ENCODE results near the gene FBLN5.
"Not testable (repeated sequence)": the region's sequence is repeated elsewhere in the genome, so short reads cannot be mapped to it uniquely, and the experiment has no call there.

GRCh38 chr14:91897716-91898115 is 49.8 kb downstream of the FBLN5 start:
- not testable (repeated sequence) for TF ChIP-seq CTCF (IDR thresholded peaks at IDR 0.05; ENCODE audit: low read depth, low read length, missing input control); HNF4A (conservative IDR thresholded peaks at IDR 0.05); NR2F2 (IDR thresholded peaks at IDR 0.05); EGR1 (IDR thresholded peaks at IDR 0.05; ENCODE audit: low read depth in 2 of 2); GABPA (IDR thresholded peaks at IDR 0.05 in 1 of 2, conservative IDR thresholded peaks at IDR 0.05 in 1 of 2); RXRA (IDR thresholded peaks at IDR 0.05); YY1 (IDR thresholded peaks at IDR 0.05); TAF1 (conservative IDR thresholded peaks at IDR 0.05); SP1 (IDR thresholded peaks at IDR 0.05); REST (IDR thresholded peaks at IDR 0.05); RAD21 (IDR thresholded peaks at IDR 0.05); JUND (IDR thresholded peaks at IDR 0.05)

All from liver (tissue), 3 donors.